Neuronal stem cell (in vitro differentiated cells): ENCODE measurements around the gene C2orf76.

ENCODE experiments used
- DNase-seq: peaks from one replicate; pipeline ENCODE4 v3.0.0-alpha.2; 2013; ENCODE audit warnings: low spot score
- H2AFZ ChIP-seq: one replicate; pipeline ENCODE4 v1.6.1; 2013; ENCODE audit warnings: mild to moderate bottlenecking, low read length, inconsistent platforms
- H2AK5ac ChIP-seq: 2 replicates; pipeline ENCODE4 v1.6.1; 2013; ENCODE audit warnings: low read depth, mild to moderate bottlenecking, inconsistent platforms, low read length, moderate library complexity, mixed read lengths
- H2BK120ac ChIP-seq: 2 replicates; pipeline ENCODE4 v1.6.1; 2013; ENCODE audit warnings: low read depth, mild to moderate bottlenecking, inconsistent platforms, low read length, moderate library complexity, mixed read lengths
- H2BK12ac ChIP-seq: one replicate; pipeline ENCODE4 v1.6.1; 2013; ENCODE audit warnings: low read length, inconsistent platforms
- H2BK15ac ChIP-seq: 2 replicates; pipeline ENCODE4 v1.6.1; 2013; ENCODE audit warnings: mild to moderate bottlenecking, low read length, inconsistent platforms, mixed read lengths
- H2BK5ac ChIP-seq: one replicate; pipeline ENCODE4 v1.6.1; 2013; ENCODE audit warnings: inconsistent platforms, mild to moderate bottlenecking, low read length, moderate library complexity
- H3K14ac ChIP-seq: one replicate; pipeline ENCODE4 v1.6.1; 2013; ENCODE audit warnings: low read length, inconsistent platforms
- H3K18ac ChIP-seq: 2 replicates; pipeline ENCODE4 v1.6.1; 2013; ENCODE audit warnings: low read length, inconsistent platforms
- H3K23ac ChIP-seq: 2 replicates; pipeline ENCODE4 v1.6.1; 2013; ENCODE audit warnings: low read depth, mild to moderate bottlenecking, mixed read lengths, low read length, inconsistent platforms; ENCODE audit not compliant: poor library complexity
- H3K27ac ChIP-seq: replicated peaks from 3 replicates; pipeline ENCODE4 v1.5.1; 2013; ENCODE audit warnings: low read length, inconsistent platforms
- H3K27me3 ChIP-seq, 3 experiments: 2 replicates each; pipeline ENCODE4 v1.6.1; 2013; ENCODE audit warnings: low read length in 3 of 3, mild to moderate bottlenecking in 2 of 3, inconsistent platforms in 1 of 3, low read depth in 1 of 3, mixed read lengths in 1 of 3, moderate library complexity in 1 of 3; ENCODE audit not compliant: control insufficient read depth in 3 of 3, insufficient read depth in 3 of 3
- H3K36me3 ChIP-seq, 2 donors: replicated peaks in 1 of 2; 2 replicates each; pipeline ENCODE4 v1.6.1; 2013; ENCODE audit warnings: low read length in 2 of 2; ENCODE audit not compliant: control insufficient read depth in 2 of 2, insufficient read depth in 2 of 2
- H3K4ac ChIP-seq: 2 replicates; pipeline ENCODE4 v1.6.1; 2013; ENCODE audit warnings: inconsistent platforms, mild to moderate bottlenecking, low read length, moderate library complexity
- H3K4me1 ChIP-seq, 2 donors: 1 replicate in 1 of 2; 2 replicates in 1 of 2; pipeline ENCODE4 v1.6.1; 2013; ENCODE audit warnings: low read length in 2 of 2, low read depth in 1 of 2; ENCODE audit not compliant: control insufficient read depth in 2 of 2, insufficient read depth in 1 of 2
- H3K4me2 ChIP-seq: one replicate; pipeline ENCODE4 v1.6.1; 2013; ENCODE audit warnings: mild to moderate bottlenecking, low read length, inconsistent platforms; ENCODE audit not compliant: insufficient read depth, poor library complexity, severe bottlenecking
- H3K4me3 ChIP-seq, 2 donors: 2 replicates each; pipeline ENCODE4 v1.5.1; 2013; ENCODE audit warnings: low read length in 2 of 2, mild to moderate bottlenecking in 2 of 2, inconsistent platforms in 1 of 2, moderate library complexity in 1 of 2
- H3K79me1 ChIP-seq: one replicate; pipeline ENCODE4 v1.6.1; 2013; ENCODE audit warnings: low read depth, mild to moderate bottlenecking, inconsistent platforms, low read length, moderate library complexity
- H3K9ac ChIP-seq: one replicate; pipeline ENCODE4 v1.6.1; 2013; ENCODE audit warnings: mild to moderate bottlenecking, low read depth, low read length, inconsistent platforms; ENCODE audit not compliant: poor library complexity
- H3K9me3 ChIP-seq, 2 donors: replicated peaks in 1 of 2; 2 replicates each; pipeline versions ENCODE3 to v1.6.1; 2013; ENCODE audit warnings: low read length in 2 of 2, mild to moderate bottlenecking in 2 of 2, inconsistent platforms in 1 of 2, low read depth in 1 of 2, mixed read lengths in 1 of 2, moderate library complexity in 1 of 2; ENCODE audit not compliant: control insufficient read depth in 2 of 2, insufficient read depth in 1 of 2
- H4K8ac ChIP-seq: one replicate; pipeline ENCODE4 v1.6.1; 2013; ENCODE audit warnings: low read depth, mild to moderate bottlenecking, inconsistent platforms, low read length, moderate library complexity
- H4K91ac ChIP-seq: one replicate; pipeline ENCODE4 v1.6.1; 2013; ENCODE audit warnings: low read length, low read depth, mild to moderate bottlenecking, inconsistent platforms; ENCODE audit not compliant: poor library complexity
- WGBS, 2 donors: extraction: QIAGEN DNeasy Blood & Tissue Kit; methylation state at CpG; one replicate each; pipeline ENCODE4 v1.1.7; 2013; ENCODE audit warnings: missing lambda C conversion rate in 2 of 2, mixed read lengths in 1 of 2; ENCODE audit not compliant: insufficient read length in 2 of 2, insufficient replicate concordance in 1 of 2; ENCODE audit errors: extremely low coverage in 2 of 2; 5-methylcytosine and 5-hydroxymethylcytosine counted together

Gene C2orf76

GRCh38 chr2:119306196-119306590, 60.4 kb downstream of the C2orf76 start:
- no peak overlapping the region for H4K8ac ChIP-seq
- H3K36me3 ChIP-seq = no peaks in the 10 kb centered on the region
- H2AFZ ChIP-seq = no peak overlapping the region
- no peaks in the 10 kb centered on the region for H3K9me3 ChIP-seq
- H3K4ac ChIP-seq = no peak overlapping the region
- no peak overlapping the region for H3K4me2 ChIP-seq
- H3K9ac ChIP-seq = no peak overlapping the region
- no CpG with 5 or more reads among the region's 10 CpGs for WGBS, 2 donors
- H3K14ac ChIP-seq = no peak overlapping the region
- no peak overlapping the region for H2BK5ac ChIP-seq
- H2AK5ac ChIP-seq = no peak overlapping the region
- DNase-seq = no peak
- no peak overlapping the region for H3K18ac ChIP-seq
- no peak overlapping the region for H3K4me3 ChIP-seq
- no peak overlapping the region for H3K23ac ChIP-seq
- H2BK15ac ChIP-seq = no peak overlapping the region
- no peak overlapping the region for H3K27ac ChIP-seq
- H3K27me3 ChIP-seq = no peaks in the 10 kb centered on the region
- H2BK12ac ChIP-seq = no peak overlapping the region
- H3K4me1 ChIP-seq = no peaks in the 10 kb centered on the region
- no peak overlapping the region for H4K91ac ChIP-seq
- no peak overlapping the region for H2BK120ac ChIP-seq
- H3K79me1 ChIP-seq = no peaks in the 10 kb centered on the region

GRCh38 chr2:119305497-119306195, 61.0 kb downstream of the C2orf76 start:
- no peak overlapping the region for H3K4ac ChIP-seq
- H4K91ac ChIP-seq = no peak overlapping the region
- H3K27ac ChIP-seq = no peak overlapping the region
- H3K9ac ChIP-seq = no peak overlapping the region
- no peaks in the 10 kb centered on the region for H3K79me1 ChIP-seq
- H3K36me3 ChIP-seq = no peaks in the 10 kb centered on the region
- no peak overlapping the region for H3K14ac ChIP-seq
- no peak overlapping the region for H3K4me3 ChIP-seq
- no peak overlapping the region for H2BK120ac ChIP-seq
- no CpG with 5 or more reads among the region's 12 CpGs for WGBS, 2 donors
- H3K4me2 ChIP-seq = no peak overlapping the region
- no peak overlapping the region for H2AK5ac ChIP-seq
- no peak overlapping the region for H3K23ac ChIP-seq
- H4K8ac ChIP-seq = no peak overlapping the region
- no peak overlapping the region for H2AFZ ChIP-seq
- H2BK5ac ChIP-seq = no peak overlapping the region
- H2BK12ac ChIP-seq = no peak overlapping the region
- no peak for DNase-seq
- no peak overlapping the region for H3K18ac ChIP-seq
- no peaks in the 10 kb centered on the region for H3K9me3 ChIP-seq
- H3K4me1 ChIP-seq = no peaks in the 10 kb centered on the region
- H3K27me3 ChIP-seq = no peaks in the 10 kb centered on the region
- H2BK15ac ChIP-seq = no peak overlapping the region

GRCh38 chr2:119304847-119305246, 61.8 kb downstream of the C2orf76 start:
- Histone ChIP-seq H3K4me3 (no peak overlapping the region), H3K27ac (no peak overlapping the region), H3K36me3 (no peaks in the 10 kb centered on the region), H3K9me3 (no peaks in the 10 kb centered on the region), H2BK5ac (no peak overlapping the region), H2BK120ac (no peak overlapping the region), H3K9ac (no peak overlapping the region), H2AFZ (no peak overlapping the region), H3K14ac (no peak overlapping the region), H3K27me3 (no peaks in the 10 kb centered on the region), H3K79me1 (no peaks in the 10 kb centered on the region), H3K23ac (no peak overlapping the region), H3K4me1 (no peaks in the 10 kb centered on the region), H4K8ac (no peak overlapping the region), H2AK5ac (no peak overlapping the region), H2BK15ac (no peak overlapping the region), H2BK12ac (no peak overlapping the region), H3K4me2 (no peak overlapping the region), H4K91ac (no peak overlapping the region), H3K4ac (no peak overlapping the region), H3K18ac (no peak overlapping the region)
- whole genome bisulfite sequencing, 2 donors = no CpG with 5 or more reads among the region's 2 CpGs
- no peak for DNase-seq

GRCh38 chr2:119301413-119301812, 65.2 kb downstream of the C2orf76 start:
- Histone ChIP-seq H2BK12ac (no peak overlapping the region), H3K9ac (no peak overlapping the region), H3K9me3 (no peaks in the 10 kb centered on the region), H3K4me2 (no peak overlapping the region), H2AFZ (no peak overlapping the region), H3K4ac (no peak overlapping the region), H3K79me1 (no peaks in the 10 kb centered on the region), H4K8ac (no peak overlapping the region), H3K27ac (no peak overlapping the region), H3K23ac (no peak overlapping the region), H3K36me3 (no peaks in the 10 kb centered on the region), H2BK15ac (no peak overlapping the region), H2BK120ac (no peak overlapping the region), H3K18ac (no peak overlapping the region), H3K4me3 (no peak overlapping the region), H3K4me1 (no peaks in the 10 kb centered on the region), H3K14ac (no peak overlapping the region), H2AK5ac (no peak overlapping the region), H2BK5ac (no peak overlapping the region), H4K91ac (no peak overlapping the region), H3K27me3 (no peaks in the 10 kb centered on the region)
- DNase-seq = no peak
- WGBS, 2 donors = no CpG with 5 or more reads among the region's 6 CpGs
